H4 (cell line): Measurements from ENCODE around the gene C16orf90. TPM values are rescaled to one million over a fixed set of nuclear protein-coding genes. Genes with fewer than 3 reads are reported as not detected.
A peak's percentile ranks its signal among the peaks of the same experiment; 100 is the strongest.

Experiments used
- DNase-seq: peaks from one replicate; pipeline ENCODE4 v3.0.0-alpha.2; 2015; ENCODE audit warnings: low spot score
- total RNA-seq: library from RNA; depleted of rRNA; stranded (reverse); fragments of >200 nt; shearing (Covaris generic); gene quantifications from 2 replicates; pipeline ENCODE4 v1.2.3, GENCODE V29; 2014; rRNA removed

Gene C16orf90
- not detected in 2 replicates for total RNA-seq

DNA sequence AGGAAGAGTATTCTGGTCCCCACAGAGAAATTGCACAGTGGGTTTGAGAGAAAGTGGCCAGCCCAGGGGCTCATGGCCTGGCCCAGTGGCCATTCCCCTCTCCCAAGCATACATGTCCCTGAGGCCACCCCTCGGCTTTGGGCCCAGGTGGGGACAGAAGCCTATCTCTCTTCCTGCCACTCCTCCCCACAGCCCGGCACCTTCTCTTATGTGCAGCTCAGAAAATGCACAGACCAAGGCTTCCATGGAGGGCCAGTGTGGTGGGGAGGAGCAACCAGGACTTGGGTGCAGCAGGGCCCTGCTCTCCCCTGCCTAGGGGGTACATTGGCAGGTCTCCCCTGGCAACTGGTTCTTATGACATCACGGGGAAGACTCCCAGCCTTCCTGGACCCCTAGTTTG is at the start of gene C16orf90:
Gene C16orf90 (minus strand): TSS at position 314 of the 400 bp plus-strand sequence. CDS start 68 bp downstream, at position 246.
- no peak for DNase-seq

- no peak for DNase-seq
These were observed 47.5 kb upstream of the C16orf90 start for GRCh38 chr16:3542601-3543373.

- no peak for DNase-seq
These were observed 46.4 kb upstream of the C16orf90 start for GRCh38 chr16:3541527-3542155.

GRCh38 chr16:3538222-3538621 is 42.9 kb upstream of the C16orf90 start:
- DNase-seq, result no peak

DNA sequence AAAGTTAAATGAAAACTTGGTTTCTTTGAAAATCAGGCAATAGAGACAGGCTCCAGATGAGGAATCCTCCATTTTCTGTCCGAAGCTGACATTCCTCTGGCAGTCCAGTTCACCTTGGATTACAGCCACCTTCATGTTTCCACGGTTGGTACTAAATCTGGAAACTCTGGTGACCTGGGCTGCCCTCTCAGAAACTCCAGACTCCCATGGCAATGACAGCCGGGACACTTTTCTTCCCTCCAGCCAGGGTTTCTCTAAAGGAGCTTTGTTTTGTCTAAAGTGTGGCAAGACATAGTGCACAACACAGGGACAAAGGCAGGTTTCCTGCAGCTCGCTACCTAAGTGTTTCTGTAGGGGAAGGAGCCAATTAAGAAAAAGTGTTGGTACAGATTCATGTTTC is 41.6 kb upstream of the C16orf90 start:
- DNase-seq, result no peak

DNA sequence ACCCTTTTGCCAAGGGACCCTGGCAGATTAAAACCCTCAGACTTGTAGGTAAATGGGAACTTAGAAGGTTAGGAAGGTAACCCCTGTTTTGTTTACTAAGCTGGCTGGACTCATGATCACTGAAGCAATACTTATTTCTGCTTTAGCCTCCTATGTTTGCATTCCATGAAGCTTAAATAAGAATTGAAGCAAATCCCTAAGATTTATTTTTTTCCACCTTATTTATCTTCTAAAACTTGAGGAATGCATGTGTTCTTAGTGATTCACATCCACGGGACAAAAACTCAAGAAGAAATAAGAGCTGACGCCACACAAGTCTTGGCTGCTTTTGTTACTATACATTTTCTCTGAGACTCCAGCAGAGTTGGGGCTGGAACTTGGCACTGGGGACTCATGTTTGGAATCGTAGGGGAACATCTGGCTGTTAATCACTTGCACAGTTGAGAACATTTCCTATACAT is 41.0 kb upstream of the C16orf90 start:
- DNase-seq, result no peak

DNA sequence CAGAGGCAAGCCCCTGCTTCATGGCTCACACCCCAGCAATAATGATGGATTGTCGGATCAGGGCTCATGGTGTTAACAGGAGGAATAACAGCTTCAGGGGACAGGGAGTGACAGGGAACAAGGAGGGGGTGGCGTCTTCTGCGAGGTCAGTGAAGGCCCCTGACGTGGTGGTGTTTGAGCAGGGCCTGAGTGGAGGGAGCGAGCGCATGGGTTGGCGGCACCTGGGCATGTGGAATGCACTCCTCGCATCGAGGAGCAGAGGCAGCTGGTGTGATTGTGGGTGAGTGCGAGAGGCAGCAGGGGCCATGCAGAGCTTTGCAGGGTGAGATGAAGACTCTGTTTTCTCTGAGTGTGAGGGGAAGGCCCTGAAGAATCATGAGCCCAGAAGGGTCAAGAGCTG is 38.8 kb upstream of the C16orf90 start:
- no peak for DNase-seq

DNA sequence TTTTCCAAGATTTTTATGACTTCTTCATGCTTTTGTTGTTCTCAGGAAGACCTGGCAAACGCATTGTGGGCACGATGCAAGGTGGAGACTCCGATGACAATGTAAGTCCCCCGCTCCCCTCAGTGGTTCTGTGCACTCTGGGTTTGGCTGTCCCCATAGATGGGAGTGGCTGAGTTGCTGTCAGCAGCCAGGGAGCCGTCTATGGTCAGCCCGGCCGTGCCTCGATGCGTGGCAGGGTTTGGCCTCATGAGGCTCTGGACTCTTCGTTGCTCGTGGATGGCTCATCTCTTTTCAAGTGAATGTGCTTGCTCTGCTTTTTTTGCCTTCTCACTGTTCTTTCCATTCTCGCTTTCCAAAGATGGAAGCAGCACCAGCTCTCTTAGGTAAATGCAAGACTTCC is 37.5 kb upstream of the C16orf90 start:
- no peak for DNase-seq

DNA sequence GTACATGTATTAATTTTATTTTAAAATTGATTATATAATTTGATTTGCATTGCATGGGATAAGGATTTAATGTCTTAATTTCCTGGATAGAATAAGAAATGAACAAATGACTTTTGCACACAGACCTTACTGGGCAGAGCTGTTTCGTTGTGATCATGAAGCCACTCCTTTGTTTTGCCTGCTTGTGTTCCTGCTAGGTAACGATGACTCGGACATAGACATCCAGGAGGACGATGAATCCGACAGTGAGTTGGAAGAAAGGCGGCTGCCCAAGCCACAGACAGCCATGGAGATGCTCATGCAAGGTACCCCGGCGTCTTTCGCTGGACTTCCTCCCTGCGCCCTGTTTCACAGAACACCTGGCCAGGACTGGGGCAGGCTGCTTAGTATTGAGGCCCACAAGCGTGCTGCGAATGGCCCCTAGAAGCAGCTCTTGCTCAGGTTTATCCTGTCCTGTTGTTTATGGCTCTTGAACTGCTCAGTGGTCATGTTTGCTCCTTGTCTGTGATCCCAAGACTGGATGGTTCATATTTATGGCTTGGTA is 35.2 kb upstream of the C16orf90 start:
- no peak for DNase-seq

DNA sequence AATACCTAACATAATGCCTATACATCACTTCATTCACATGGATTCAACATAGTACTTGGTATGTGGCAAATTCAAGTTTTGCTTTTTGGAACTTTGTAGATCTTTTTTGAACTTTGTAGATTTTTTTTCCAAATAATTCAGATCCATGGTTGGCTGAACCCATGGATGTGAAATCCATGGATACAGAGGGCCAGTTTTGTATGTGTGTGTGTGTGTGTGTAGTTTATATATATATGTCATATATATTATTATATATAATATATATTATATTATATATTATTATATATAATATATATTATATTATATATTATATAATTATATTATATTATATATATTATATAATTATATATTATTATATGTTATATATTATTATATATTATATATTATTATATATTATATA is 33.9 kb upstream of the C16orf90 start:
- no peak for DNase-seq

DNA sequence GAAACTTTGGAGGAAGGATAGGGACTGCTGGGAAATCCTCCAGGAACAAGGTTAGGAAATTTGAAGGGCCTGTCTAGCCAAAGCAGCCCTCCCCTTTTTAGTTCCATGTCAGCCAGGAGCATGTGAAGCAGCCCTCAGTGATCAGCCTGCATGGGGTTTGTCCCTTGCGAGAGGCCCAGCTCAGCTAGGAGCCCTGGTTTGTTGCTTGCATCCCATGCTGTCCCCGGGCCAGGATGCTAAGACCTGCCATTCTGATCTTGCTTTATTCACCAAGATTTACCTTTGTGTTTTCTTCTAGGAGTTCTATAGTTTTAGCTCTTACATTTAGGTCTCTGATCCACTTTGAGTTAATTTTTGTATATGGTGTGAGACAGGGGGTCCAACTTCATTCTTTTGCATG is 33.1 kb upstream of the C16orf90 start:
- no peak for DNase-seq

GRCh38 chr16:3527216-3527829 is 32.0 kb upstream of the C16orf90 start:
- DNase-seq, result peak; percentile 46

GRCh38 chr16:3525951-3526350 is 30.7 kb upstream of the C16orf90 start:
- DNase-seq, result no peak

DNA sequence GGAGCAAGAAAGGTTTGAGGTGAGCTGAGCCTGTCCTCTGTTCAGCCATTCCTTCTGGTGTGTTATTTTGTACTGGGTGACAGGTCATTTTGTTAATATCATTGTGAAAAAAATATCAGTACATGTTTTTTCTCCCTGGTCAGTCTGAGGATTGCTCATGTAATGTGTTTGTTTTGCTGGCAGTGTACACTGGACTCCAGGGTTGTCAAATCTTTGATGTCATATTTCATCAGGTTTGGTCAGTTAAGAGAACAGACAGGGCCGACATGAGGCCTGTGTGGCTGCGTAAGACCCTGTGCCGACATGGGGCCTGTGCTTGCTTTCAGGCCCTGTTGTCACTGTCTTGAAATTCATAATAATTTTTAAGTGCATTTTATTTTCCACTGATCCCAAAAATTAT is 28.0 kb upstream of the C16orf90 start:
- DNase-seq, result no peak

- no peak for DNase-seq
These were observed 25.6 kb upstream of the C16orf90 start for GRCh38 chr16:3520841-3521240.

GRCh38 chr16:3520413-3520812 is 25.1 kb upstream of the C16orf90 start:
- no peak for DNase-seq

DNA sequence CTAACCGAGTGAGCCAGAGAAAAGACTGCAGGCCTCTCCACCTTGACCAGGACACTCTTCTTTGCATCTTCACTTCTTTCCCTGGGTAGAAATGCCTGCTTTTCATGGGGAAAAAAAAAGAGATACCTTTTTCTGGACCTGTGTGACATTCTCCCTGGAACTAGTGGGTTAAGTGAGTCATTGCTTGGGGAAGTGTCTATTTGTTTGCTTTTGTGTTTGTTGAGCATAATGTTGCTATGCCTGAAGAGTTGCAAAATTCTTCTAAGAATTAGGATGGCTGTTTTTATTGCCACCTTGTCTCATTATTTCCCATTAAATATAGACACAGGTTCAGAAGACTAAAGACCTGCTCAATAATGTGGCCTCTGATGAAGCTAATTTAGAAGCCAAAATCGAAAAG is 24.3 kb upstream of the C16orf90 start:
- no peak for DNase-seq

- no peak for DNase-seq
These were observed 23.7 kb upstream of the C16orf90 start for GRCh38 chr16:3518986-3519348.

DNA sequence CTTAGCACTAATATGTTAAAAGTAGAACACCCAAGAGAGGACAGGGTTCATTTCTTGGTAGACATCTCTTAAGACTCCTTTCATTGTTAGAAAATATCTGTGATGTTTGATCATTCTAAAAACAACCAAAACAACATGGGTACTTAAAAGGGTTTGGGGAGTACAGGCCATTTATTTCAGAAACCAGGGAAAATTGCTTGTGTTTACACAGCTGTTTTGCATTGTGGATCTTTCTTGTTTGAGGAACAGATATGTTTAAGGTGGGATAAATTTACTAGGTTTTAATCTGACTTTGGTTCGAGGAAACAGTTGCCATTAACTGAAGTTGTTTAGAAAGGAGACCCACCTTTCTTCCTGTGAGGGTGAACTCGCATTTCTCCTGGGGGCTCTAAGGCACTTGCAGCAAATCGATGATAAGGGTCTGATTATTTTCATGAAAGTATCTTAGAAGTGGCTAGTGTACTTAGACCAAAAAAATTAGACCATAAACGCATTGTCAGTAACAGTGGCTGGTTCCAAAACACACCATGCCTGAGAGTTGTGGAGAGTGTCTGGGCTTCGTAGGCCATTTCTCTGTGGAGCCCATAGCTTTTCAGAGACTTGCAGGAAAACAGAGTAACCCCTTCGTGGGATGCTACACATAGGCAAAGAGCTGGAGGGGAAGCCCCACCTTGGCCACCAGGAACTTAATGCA is 23.1 kb upstream of the C16orf90 start:
- no peak for DNase-seq

DNA sequence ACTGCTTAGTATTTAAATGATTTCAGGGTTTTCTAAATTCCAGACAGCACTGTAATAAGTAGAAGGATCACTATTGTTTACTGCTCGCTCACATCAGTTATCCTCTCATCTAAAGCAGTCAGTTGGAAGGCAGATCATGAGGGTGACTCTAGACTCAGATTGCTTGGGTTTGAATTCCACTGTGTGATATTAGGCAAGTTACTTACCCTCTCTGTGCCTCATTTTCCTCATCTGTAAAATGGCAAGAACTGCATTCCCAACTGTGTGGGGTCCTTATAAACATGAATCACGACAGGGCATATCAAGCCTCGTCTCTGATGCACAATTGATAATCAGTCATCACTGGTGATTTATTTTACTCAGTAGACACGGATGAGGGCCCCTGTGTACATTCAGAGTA is 20.6 kb upstream of the C16orf90 start:
- no peak for DNase-seq

GRCh38 chr16:3514621-3515020 is 19.3 kb upstream of the C16orf90 start:
- DNase-seq, result no peak
